Stomach (tissue), 9 donors: Measurements from ENCODE around the gene TXNDC12. TPM values are rescaled to one million over a fixed set of nuclear protein-coding genes. Genes with fewer than 3 reads are reported as not detected.

Experiments used
- DNase-seq, 2 donors: peaks; one replicate each; pipeline versions ENCODE4 v3.0.0 to v3.0.0-alpha.2; 2013 to 2019
- H3K27ac ChIP-seq, 5 donors: fragments of 200-600 bp in 4 of 5; sonication (generic) in 4 of 5; one replicate each; pipeline ENCODE4 v1.5.1; 2013 to 2019; ENCODE audit warnings: mild to moderate bottlenecking in 1 of 5, moderate library complexity in 1 of 5
- H3K27me3 ChIP-seq, 3 donors: fragments of 200-600 bp; sonication (generic); one replicate each; pipeline ENCODE4 v1.5.1; 2017 to 2019; ENCODE audit warnings: mixed run types in 1 of 3
- H3K36me3 ChIP-seq, 4 donors: fragments of 200-600 bp; sonication (generic); 1 replicate in 3 of 4; 2 replicates in 1 of 4; pipeline ENCODE4 v1.5.1; 2016 to 2019
- H3K4me1 ChIP-seq, 4 donors: fragments of 200-600 bp; sonication (generic); one replicate each; pipeline ENCODE4 v1.5.1; 2016 to 2019
- H3K4me3 ChIP-seq, 4 donors: fragments of 200-600 bp; sonication (generic) in 3 of 4; one replicate each; pipeline ENCODE4 v1.5.1; 2016 to 2019; ENCODE audit warnings: mild to moderate bottlenecking in 1 of 4
- H3K9me3 ChIP-seq, 4 donors: fragments of 200-600 bp; sonication (generic); one replicate each; pipeline ENCODE4 v1.5.1; 2016 to 2019
- CTCF ChIP-seq, 7 experiments: fragments of 450-650 bp in 4 of 7; fragments of 200-600 bp in 3 of 7; sonication (generic) in 3 of 7; IDR thresholded peaks; one replicate each; pipeline ENCODE4 v1.5.1; 2016 to 2019; ENCODE audit warnings: antibody characterized with exemption in 7 of 7, control low read depth in 2 of 7, mild to moderate bottlenecking in 1 of 7
- EP300 ChIP-seq: sonication (generic); formaldehyde crosslinking; IDR thresholded peaks from one replicate; pipeline ENCODE4 v1.6.1; 2017; ENCODE audit warnings: antibody characterized with exemption
- POLR2A ChIP-seq, 4 donors: fragments of 450-650 bp; IDR thresholded peaks; one replicate each; pipeline ENCODE4 v1.6.1; 2016; ENCODE audit warnings: antibody characterized with exemption in 4 of 4, control low read depth in 2 of 4, mild to moderate bottlenecking in 1 of 4, moderate library complexity in 1 of 4
- POLR2AphosphoS5 ChIP-seq, 3 donors: sonication (generic); formaldehyde crosslinking; IDR thresholded peaks; one replicate each; pipeline ENCODE4 v1.6.1; 2016; ENCODE audit warnings: antibody characterized with exemption in 3 of 3
- WGBS, 5 donors: extraction: QIAGEN DNeasy Blood & Tissue Kit in 3 of 5; methylation state at CpG; one replicate each; pipeline versions ENCODE4 v1.1.5 to v1.1.7; 2013 to 2018; 5-methylcytosine and 5-hydroxymethylcytosine counted together
- intact Hi-C: fragments of 100-400 bp; cut with DNase I; formaldehyde crosslinking; loops from one replicate; pipeline ENCODE4 v1.15.1; 2023; ENCODE audit warnings: low total_unique reads
- polyA plus RNA-seq, 3 donors: library from polyadenylated mRNA; stranded (reverse); fragments of 200-250 nt; gene quantifications; one replicate each; pipeline ENCODE4 v1.2.3, GENCODE V29; 2013
- total RNA-seq, 5 donors: library from RNA; depleted of rRNA; stranded (reverse); fragments of >200 nt; gene quantifications; one replicate each; pipeline versions ENCODE4 v1.1.0 to v1.2.3, GENCODE V29; 2014 to 2016
- donor health status: healthy with polysubstance abuse.
- donor health status: Bipolar disorder and iron deficiency.
- donor health status: healthy.

The TXNDC12 gene
- total and polyA plus RNA-seq, 8 donors: 12.5 to 51.6 (median 23.5) TPM

GRCh38 chr1:51989582-51990477 lies 65.2 kb downstream of the TXNDC12 start:
- Histone ChIP-seq H3K4me3 (peak overlapping the region; percentile 40 to 61 (median 50)), H3K27me3 (peaks cover 4 to 53% (median 36%) of the 10 kb centered on the region in 3 donors), H3K36me3 (no peaks in the 10 kb centered on the region), H3K27ac (no peak overlapping the region), H3K9me3 (no peaks in the 10 kb centered on the region), H3K4me1 (peaks cover 0 to 15% (median 11%) of the 10 kb centered on the region in 4 donors)
- TF ChIP-seq EP300: no peak
- no peak for TF ChIP-seq POLR2AphosphoS5 (IDR thresholded peaks at IDR 0.05)
- intact Hi-C loops: no loop called here
- DNase-seq: no peak
- 13 to 25% (median 16%) methylated on average over 26 to 47 of the region's 47 CpGs for WGBS, 5 donors

GRCh38 chr1:51988254-51988653 lies 66.7 kb downstream of the TXNDC12 start:
- peaks cover 4 to 43% (median 36%) of the 10 kb centered on the region in 3 donors for H3K27me3 ChIP-seq
- H3K27ac ChIP-seq: no peak overlapping the region
- no peak for TF ChIP-seq EP300
- peaks cover 0 to 15% (median 11%) of the 10 kb centered on the region in 4 donors for H3K4me1 ChIP-seq
- no peak for DNase-seq
- H3K9me3 ChIP-seq: no peaks in the 10 kb centered on the region
- H3K36me3 ChIP-seq: no peaks in the 10 kb centered on the region
- H3K4me3 ChIP-seq: no peak overlapping the region
- intact Hi-C loops: no loop called here

GRCh38 chr1:51986718-51987117 lies 68.3 kb downstream of the TXNDC12 start:
- 78 to 87% (median 85%) methylated on average over 4 of the region's 4 CpGs for WGBS, 5 donors
- no peaks in the 10 kb centered on the region for H3K9me3 ChIP-seq
- no peaks in the 10 kb centered on the region for H3K36me3 ChIP-seq
- intact Hi-C loops: no loop called here
- no peak overlapping the region for H3K4me3 ChIP-seq
- no peak for TF ChIP-seq POLR2A (IDR thresholded peaks at IDR 0.05)
- TF ChIP-seq CTCF (IDR thresholded peaks at IDR 0.05): no peak
- no peak for TF ChIP-seq EP300
- no peak for TF ChIP-seq POLR2AphosphoS5 (IDR thresholded peaks at IDR 0.05)
- DNase-seq: no peak
- peaks cover 4 to 28% (median 25%) of the 10 kb centered on the region in 3 donors for H3K27me3 ChIP-seq
- peaks cover 0 to 15% (median 11%) of the 10 kb centered on the region in 4 donors for H3K4me1 ChIP-seq
- H3K27ac ChIP-seq: no peak overlapping the region

- Histone ChIP-seq H3K36me3 (no peaks in the 10 kb centered on the region), H3K9me3 (no peaks in the 10 kb centered on the region), H3K4me1 (peaks cover 0 to 6% (median 0%) of the 10 kb centered on the region in 4 donors), H3K27me3 (no peaks in the 10 kb centered on the region), H3K27ac (no peak overlapping the region), H3K4me3 (no peak overlapping the region)
- no peak for DNase-seq
- TF ChIP-seq POLR2AphosphoS5 (IDR thresholded peaks at IDR 0.05) (no peak), POLR2A (IDR thresholded peaks at IDR 0.05) (no peak), CTCF (IDR thresholded peaks at IDR 0.05) (no peak), EP300 (no peak)
- intact Hi-C loops: no loop called here
- 83 to 95% (median 92%) methylated on average over 3 of the region's 3 CpGs for WGBS, 5 donors
Observed at GRCh38 chr1:51982161-51982560, 72.8 kb downstream of the TXNDC12 start.

GRCh38 chr1:51981555-51981954 lies 73.4 kb downstream of the TXNDC12 start:
- Histone ChIP-seq H3K27me3 (no peaks in the 10 kb centered on the region), H3K27ac (no peak overlapping the region), H3K36me3 (no peaks in the 10 kb centered on the region), H3K4me3 (no peak overlapping the region), H3K9me3 (no peaks in the 10 kb centered on the region), H3K4me1 (peaks cover 0 to 6% (median 0%) of the 10 kb centered on the region in 4 donors)
- WGBS, 5 donors: 93 to 96% (median 94%) methylated on average over 1 of the region's 1 CpG
- intact Hi-C loops: no loop called here
- TF ChIP-seq POLR2A (IDR thresholded peaks at IDR 0.05) (no peak), POLR2AphosphoS5 (IDR thresholded peaks at IDR 0.05) (no peak), EP300 (no peak), CTCF (IDR thresholded peaks at IDR 0.05) (no peak)
- DNase-seq: no peak
